Neural cell (in vitro differentiated cells): ENCODE measurements around the gene OLIG1. TPM values are rescaled to one million over a fixed set of nuclear protein-coding genes. Genes with fewer than 3 reads are reported as not detected.

Experiments
- H2AFZ ChIP-seq: fragments of 200-600, 300-800 bp; sonication (generic), shearing (Covaris generic); 2 replicates; pipeline ENCODE4 v1.6.0; 2014; ENCODE audit warnings: low read depth, mild to moderate bottlenecking, antibody characterized with exemption, low read length, moderate library complexity
- H3F3A ChIP-seq: fragments of 200-600 bp; shearing (Covaris generic); 2 replicates; pipeline ENCODE4 v1.6.1; 2016; ENCODE audit warnings: mild to moderate bottlenecking, moderate library complexity, mixed read lengths, antibody characterized with exemption, low read length; ENCODE audit not compliant: insufficient read depth, poor library complexity, severe bottlenecking
- H3K27ac ChIP-seq: fragments of 200-600, 300-800 bp; sonication (generic), shearing (Covaris generic); 2 replicates; pipeline ENCODE4 v1.5.1; 2014; ENCODE audit warnings: mild to moderate bottlenecking, low read length, moderate library complexity
- H3K27me3 ChIP-seq: fragments of 300-800, 200-600 bp; sonication (generic), shearing (Covaris generic); 2 replicates; pipeline ENCODE4 v1.6.0; 2014; ENCODE audit warnings: mild to moderate bottlenecking, low read depth, low read length, moderate library complexity; ENCODE audit not compliant: insufficient read depth
- H3K36me3 ChIP-seq: fragments of 300-800, 200-600 bp; sonication (generic), shearing (Covaris generic); 2 replicates; pipeline ENCODE4 v1.5.1; 2014; ENCODE audit warnings: mild to moderate bottlenecking, antibody characterized with exemption, low read length, moderate library complexity; ENCODE audit not compliant: insufficient read depth
- H3K4me2 ChIP-seq: fragments of 300-800, 200-600 bp; sonication (generic), shearing (Covaris generic); 2 replicates; pipeline ENCODE4 v1.6.0; 2014; ENCODE audit warnings: mild to moderate bottlenecking, low read length
- H3K4me3 ChIP-seq: fragments of 300-800, 200-600 bp; sonication (generic), shearing (Covaris generic); 2 replicates; pipeline ENCODE4 v1.5.1; 2014; ENCODE audit warnings: mild to moderate bottlenecking, low read length, moderate library complexity
- H3K79me2 ChIP-seq: fragments of 200-600 bp; shearing (Covaris generic); replicated peaks from 2 replicates; pipeline ENCODE4 v1.6.0; 2014; ENCODE audit warnings: mild to moderate bottlenecking, low read length, moderate library complexity; ENCODE audit not compliant: insufficient read depth
- H3K9ac ChIP-seq: fragments of 300-800, 200-600 bp; sonication (generic), shearing (Covaris generic); 2 replicates; pipeline ENCODE4 v1.6.1; 2016; ENCODE audit warnings: mild to moderate bottlenecking, low read length, mixed read lengths
- H3K9me2 ChIP-seq: fragments of 200-600 bp; shearing (Covaris generic); 2 replicates; pipeline ENCODE4 v1.6.1; 2016; ENCODE audit warnings: mild to moderate bottlenecking, low read length, mixed read lengths; ENCODE audit not compliant: insufficient read depth
- H3K9me3 ChIP-seq: fragments of 200-600, 300-800 bp; sonication (generic), shearing (Covaris generic); 2 replicates; pipeline ENCODE4 v1.6.1; 2016; ENCODE audit warnings: mild to moderate bottlenecking, mixed run types, low read length, moderate library complexity, mixed read lengths
- H4K20me1 ChIP-seq: fragments of 200-600 bp; shearing (Covaris generic); 2 replicates; pipeline ENCODE4 v1.6.1; 2016; ENCODE audit warnings: mild to moderate bottlenecking, mixed run types; ENCODE audit not compliant: insufficient read depth
- EP300 ChIP-seq: fragments of 450-650 bp; conservative IDR thresholded peaks from 2 replicates; pipeline ENCODE4 v1.6.1; 2014; ENCODE audit warnings: antibody characterized with exemption, mild to moderate bottlenecking, moderate library complexity; ENCODE audit not compliant: poor library complexity, severe bottlenecking
- EZH2 ChIP-seq: fragments of 200-600, 300-800 bp; shearing (Covaris generic), sonication (generic); IDR thresholded peaks from 2 replicates; pipeline ENCODE4 v1.6.1; 2014; ENCODE audit warnings: antibody characterized with exemption, low read length, borderline replicate concordance, mild to moderate bottlenecking; ENCODE audit not compliant: insufficient read depth, poor library complexity, severe bottlenecking
- MXI1 ChIP-seq: fragments of 450-650 bp; conservative IDR thresholded peaks from 2 replicates; pipeline ENCODE4 v1.6.1; 2014; ENCODE audit warnings: antibody characterized with exemption, mild to moderate bottlenecking; ENCODE audit not compliant: poor library complexity, severe bottlenecking
- POLR2AphosphoS5 ChIP-seq: IDR thresholded peaks from 2 replicates; pipeline ENCODE4 v1.6.1; 2012
- RAD21 ChIP-seq: fragments of 450-650 bp; conservative IDR thresholded peaks from 2 replicates; pipeline ENCODE4 v1.6.1; 2014; ENCODE audit warnings: antibody characterized with exemption, mild to moderate bottlenecking, moderate library complexity
- SMC3 ChIP-seq: fragments of 450-650 bp; conservative IDR thresholded peaks from 2 replicates; pipeline ENCODE4 v1.6.1; 2014; ENCODE audit warnings: antibody characterized with exemption, mild to moderate bottlenecking, moderate library complexity; ENCODE audit not compliant: poor library complexity
- TAF1 ChIP-seq: IDR thresholded peaks from 2 replicates; pipeline ENCODE4 v1.6.1; 2012; ENCODE audit warnings: low read depth
- polyA plus RNA-seq: library from polyadenylated mRNA; depleted of rRNA; stranded (reverse); fragments of >200 nt; gene quantifications from 2 replicates; pipeline ENCODE4 v1.2.3, GENCODE V29; 2014
- TF ChIP-seq, protein P1 (sequence below): fragments of 450-650 bp; IDR thresholded peaks from 2 replicates; pipeline ENCODE4 v1.5.1; 2014; ENCODE audit warnings: antibody characterized with exemption, mild to moderate bottlenecking, moderate library complexity; ENCODE audit not compliant: poor library complexity, severe bottlenecking
- TF ChIP-seq, protein P2 (sequence below): IDR thresholded peaks from 2 replicates; pipeline ENCODE4 v1.6.1; 2012; ENCODE audit warnings: borderline replicate concordance

OLIG1 gene
- polyA plus RNA-seq, 1 donor from 2014 or later: 1.4 TPM

DNA sequence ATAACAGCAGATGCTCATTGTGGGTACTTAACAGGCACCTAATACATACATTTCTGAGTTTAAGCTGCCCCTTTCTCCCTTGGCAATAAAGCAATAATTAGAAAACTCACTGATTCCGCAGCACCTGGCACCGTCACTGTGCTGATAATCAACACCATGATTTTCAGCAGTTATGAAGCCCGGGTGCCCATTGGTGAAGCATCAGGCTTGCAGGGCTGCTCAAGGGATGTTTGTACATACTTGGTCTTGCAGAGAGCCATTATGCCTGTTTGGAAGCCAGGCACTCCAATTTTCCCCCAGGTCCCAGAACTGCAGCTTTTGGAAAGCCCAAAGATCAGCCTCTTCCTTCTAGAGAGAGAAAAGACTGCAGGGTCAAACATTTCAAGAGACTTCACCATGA, 44.3 kb downstream of the OLIG1 start:
- Histone ChIP-seq H3K4me2 (no peak overlapping the region), H3K27ac (no peak overlapping the region), H3K9me3 (no peaks in the 10 kb centered on the region), H3K4me3 (no peak overlapping the region), H3F3A (no peaks in the 10 kb centered on the region), H2AFZ (no peak overlapping the region), H3K27me3 (peaks cover 96% of the 10 kb centered on the region), H3K36me3 (no peaks in the 10 kb centered on the region), H4K20me1 (no peaks in the 10 kb centered on the region), H3K79me2 (no peaks in the 10 kb centered on the region), H3K9ac (no peak overlapping the region), H3K9me2 (no peaks in the 10 kb centered on the region)
- no peak for TF ChIP-seq SMC3
- no peak for TF ChIP-seq EP300
- no peak for TF ChIP-seq RAD21
- TF ChIP-seq TAF1: no peak
- TF ChIP-seq MXI1: no peak
- TF ChIP-seq, protein P1, sequence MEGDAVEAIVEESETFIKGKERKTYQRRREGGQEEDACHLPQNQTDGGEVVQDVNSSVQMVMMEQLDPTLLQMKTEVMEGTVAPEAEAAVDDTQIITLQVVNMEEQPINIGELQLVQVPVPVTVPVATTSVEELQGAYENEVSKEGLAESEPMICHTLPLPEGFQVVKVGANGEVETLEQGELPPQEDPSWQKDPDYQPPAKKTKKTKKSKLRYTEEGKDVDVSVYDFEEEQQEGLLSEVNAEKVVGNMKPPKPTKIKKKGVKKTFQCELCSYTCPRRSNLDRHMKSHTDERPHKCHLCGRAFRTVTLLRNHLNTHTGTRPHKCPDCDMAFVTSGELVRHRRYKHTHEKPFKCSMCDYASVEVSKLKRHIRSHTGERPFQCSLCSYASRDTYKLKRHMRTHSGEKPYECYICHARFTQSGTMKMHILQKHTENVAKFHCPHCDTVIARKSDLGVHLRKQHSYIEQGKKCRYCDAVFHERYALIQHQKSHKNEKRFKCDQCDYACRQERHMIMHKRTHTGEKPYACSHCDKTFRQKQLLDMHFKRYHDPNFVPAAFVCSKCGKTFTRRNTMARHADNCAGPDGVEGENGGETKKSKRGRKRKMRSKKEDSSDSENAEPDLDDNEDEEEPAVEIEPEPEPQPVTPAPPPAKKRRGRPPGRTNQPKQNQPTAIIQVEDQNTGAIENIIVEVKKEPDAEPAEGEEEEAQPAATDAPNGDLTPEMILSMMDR: no peak
- no peak for TF ChIP-seq EZH2
- no peak for TF ChIP-seq POLR2AphosphoS5
- TF ChIP-seq, protein P2, sequence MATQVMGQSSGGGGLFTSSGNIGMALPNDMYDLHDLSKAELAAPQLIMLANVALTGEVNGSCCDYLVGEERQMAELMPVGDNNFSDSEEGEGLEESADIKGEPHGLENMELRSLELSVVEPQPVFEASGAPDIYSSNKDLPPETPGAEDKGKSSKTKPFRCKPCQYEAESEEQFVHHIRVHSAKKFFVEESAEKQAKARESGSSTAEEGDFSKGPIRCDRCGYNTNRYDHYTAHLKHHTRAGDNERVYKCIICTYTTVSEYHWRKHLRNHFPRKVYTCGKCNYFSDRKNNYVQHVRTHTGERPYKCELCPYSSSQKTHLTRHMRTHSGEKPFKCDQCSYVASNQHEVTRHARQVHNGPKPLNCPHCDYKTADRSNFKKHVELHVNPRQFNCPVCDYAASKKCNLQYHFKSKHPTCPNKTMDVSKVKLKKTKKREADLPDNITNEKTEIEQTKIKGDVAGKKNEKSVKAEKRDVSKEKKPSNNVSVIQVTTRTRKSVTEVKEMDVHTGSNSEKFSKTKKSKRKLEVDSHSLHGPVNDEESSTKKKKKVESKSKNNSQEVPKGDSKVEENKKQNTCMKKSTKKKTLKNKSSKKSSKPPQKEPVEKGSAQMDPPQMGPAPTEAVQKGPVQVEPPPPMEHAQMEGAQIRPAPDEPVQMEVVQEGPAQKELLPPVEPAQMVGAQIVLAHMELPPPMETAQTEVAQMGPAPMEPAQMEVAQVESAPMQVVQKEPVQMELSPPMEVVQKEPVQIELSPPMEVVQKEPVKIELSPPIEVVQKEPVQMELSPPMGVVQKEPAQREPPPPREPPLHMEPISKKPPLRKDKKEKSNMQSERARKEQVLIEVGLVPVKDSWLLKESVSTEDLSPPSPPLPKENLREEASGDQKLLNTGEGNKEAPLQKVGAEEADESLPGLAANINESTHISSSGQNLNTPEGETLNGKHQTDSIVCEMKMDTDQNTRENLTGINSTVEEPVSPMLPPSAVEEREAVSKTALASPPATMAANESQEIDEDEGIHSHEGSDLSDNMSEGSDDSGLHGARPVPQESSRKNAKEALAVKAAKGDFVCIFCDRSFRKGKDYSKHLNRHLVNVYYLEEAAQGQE: no peak

DNA sequence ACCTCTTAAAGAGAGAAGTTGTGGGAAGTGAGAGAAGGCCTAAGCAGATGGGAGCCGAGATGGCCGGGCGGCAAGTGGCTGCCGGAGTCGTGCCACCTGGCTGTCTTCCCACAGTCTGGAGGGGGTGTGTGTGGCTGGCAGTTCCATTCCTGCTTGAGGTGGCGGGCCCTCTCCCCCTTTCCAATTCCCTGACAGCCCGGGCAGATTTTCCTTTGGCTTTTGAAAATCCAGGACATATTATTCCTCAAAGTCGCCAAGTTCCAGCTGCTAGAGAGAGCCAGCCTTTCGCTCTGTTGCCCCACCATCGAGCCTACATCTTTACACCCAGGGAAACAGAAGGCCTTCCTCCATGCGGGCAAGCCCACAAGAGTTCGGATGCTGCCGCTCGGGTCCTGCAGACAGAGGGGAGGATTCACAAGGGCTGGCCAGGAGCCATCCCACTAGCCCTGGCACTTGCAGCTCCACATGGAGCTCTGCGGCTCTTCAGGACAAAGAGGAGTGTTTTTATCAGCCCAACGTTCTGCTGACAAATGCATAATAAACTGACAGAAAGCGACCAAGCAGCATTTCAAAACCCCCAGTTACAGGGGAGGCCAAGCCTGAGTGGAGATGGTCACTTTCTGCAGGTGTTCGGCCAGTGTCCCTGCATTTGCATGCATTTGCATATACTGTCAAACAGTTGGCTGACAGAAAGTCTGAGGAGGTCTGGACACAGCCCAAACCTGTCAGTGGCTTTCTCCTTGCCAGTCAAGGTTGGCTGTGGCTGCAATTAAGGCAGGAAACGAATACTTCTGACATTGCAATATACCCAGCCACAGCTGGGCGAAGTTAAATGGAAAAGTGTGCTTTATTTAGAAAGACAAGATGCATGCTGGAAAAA, 45.9 kb downstream of the OLIG1 start:
- no peak overlapping the region for H3K27ac ChIP-seq
- H2AFZ ChIP-seq: no peak overlapping the region
- H3K9me2 ChIP-seq: no peaks in the 10 kb centered on the region
- H3K79me2 ChIP-seq: no peaks in the 10 kb centered on the region
- TF ChIP-seq POLR2AphosphoS5 (no peak), MXI1 (no peak), EP300 (no peak), EZH2 (no peak), RAD21 (no peak), TAF1 (no peak), SMC3 (no peak)
- TF ChIP-seq, protein P2: no peak
- TF ChIP-seq, protein P1: no peak
- no peak overlapping the region for H3K9ac ChIP-seq
- no peaks in the 10 kb centered on the region for H3K36me3 ChIP-seq
- H3F3A ChIP-seq: no peaks in the 10 kb centered on the region
- H3K4me3 ChIP-seq: no peak overlapping the region
- no peaks in the 10 kb centered on the region for H3K9me3 ChIP-seq
- no peak overlapping the region for H3K4me2 ChIP-seq
- peaks cover 88% of the 10 kb centered on the region for H3K27me3 ChIP-seq
- no peaks in the 10 kb centered on the region for H4K20me1 ChIP-seq
